ENCODE data around the gene ZNF283.

DNA sequence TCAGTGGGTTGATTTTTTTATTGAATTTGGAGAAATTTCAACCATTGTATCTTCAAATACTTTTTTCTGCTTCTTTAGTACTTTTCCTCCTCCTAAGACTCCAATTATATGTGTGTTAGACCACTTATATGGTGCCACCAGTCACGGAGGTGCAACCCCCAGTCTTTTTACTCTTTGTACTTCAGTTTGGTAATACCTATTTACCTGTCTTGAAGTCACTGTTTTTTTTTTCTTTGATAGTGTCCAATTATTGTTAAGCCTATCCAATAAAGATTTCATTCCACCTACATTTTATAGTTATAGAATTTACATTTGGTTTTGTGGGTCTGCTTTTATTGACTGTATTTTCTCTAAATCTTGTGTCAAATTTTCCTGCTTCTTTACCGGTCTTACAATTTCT is 14.9 kb downstream of the ZNF283 start:
- no peak for TF ChIP-seq GATA2 (IDR thresholded peaks at IDR 0.05; ENCODE audit: low read depth, low read length)
- TF ChIP-seq GATA3 (IDR thresholded peaks at IDR 0.05; ENCODE audit: low read depth, low read length), result no peak

All from SH-SY5Y (cell line).